Heart right ventricle (tissue), 16 donors: ENCODE data around the gene ANTXR1. TPM values are rescaled to one million over a fixed set of nuclear protein-coding genes. Genes with fewer than 3 reads are reported as not detected.

ENCODE experiments used
- ATAC-seq, 8 donors: fragments of 200-7000 bp; cut with Tn5 transposase; one replicate each; pipeline ENCODE4 v1.9.1; 2020; ENCODE audit warnings: mild to moderate bottlenecking in 8 of 8, moderate library complexity in 8 of 8, moderate number of reproducible peaks in 1 of 8
- DNase-seq, 2 donors: peaks; one replicate each; pipeline ENCODE4 v3.0.0-alpha.2; 2020
- H3K27ac ChIP-seq, 10 donors: fragments of 200-600 bp; sonication (generic) in 2 of 10; one replicate each; pipeline versions ENCODE4 v1.5.0 to v1.8.0; 2020 to 2022; ENCODE audit warnings: mild to moderate bottlenecking in 3 of 10
- H3K27me3 ChIP-seq, 7 donors: fragments of 200-600 bp; one replicate each; pipeline ENCODE4 v1.8.0; 2021 to 2022; ENCODE audit warnings: mild to moderate bottlenecking in 2 of 7
- H3K36me3 ChIP-seq, 9 donors: fragments of 200-600 bp; sonication (generic) in 1 of 9; one replicate each; pipeline versions ENCODE4 v1.5.0 to v1.8.0; 2020 to 2022; ENCODE audit warnings: mild to moderate bottlenecking in 2 of 9
- H3K4me1 ChIP-seq, 9 donors: fragments of 200-600 bp; sonication (generic) in 1 of 9; one replicate each; pipeline versions ENCODE4 v1.5.0 to v1.8.0; 2020 to 2022; ENCODE audit warnings: mild to moderate bottlenecking in 4 of 9
- H3K4me3 ChIP-seq, 10 donors: fragments of 200-600 bp; sonication (generic) in 2 of 10; one replicate each; pipeline versions ENCODE4 v1.5.0 to v1.8.0; 2020 to 2022; ENCODE audit warnings: mild to moderate bottlenecking in 7 of 10, moderate library complexity in 2 of 10
- H3K9me3 ChIP-seq, 11 donors: fragments of 200-600 bp in 10 of 11; sonication (generic) in 2 of 11; one replicate each; pipeline versions ENCODE4 v1.5.0 to v1.8.0; 2013 to 2022; ENCODE audit warnings: mild to moderate bottlenecking in 2 of 11, control low read depth in 1 of 11, moderate library complexity in 1 of 11
- WGBS, 2 donors: extraction: QIAGEN DNeasy Blood & Tissue Kit; methylation state at CpG; one replicate each; pipeline ENCODE4 v1.1.7; 2013; ENCODE audit warnings: inconsistent platforms in 1 of 2; 5-methylcytosine and 5-hydroxymethylcytosine counted together
- intact Hi-C, 10 donors: fragments of 100-400 bp; cut with DNase I; formaldehyde crosslinking; loops; one replicate each; pipeline versions ENCODE4 v1.11.1 to v1.14.2; 2022
- polyA plus RNA-seq, 2 donors: library from polyadenylated mRNA; stranded (reverse); fragments of 200-250 nt; gene quantifications; one replicate each; pipeline ENCODE4 v1.2.3, GENCODE V29; 2013
- total RNA-seq, 10 donors: library from RNA; stranded (reverse); fragmentation: NEBNext Ultra II Directional in 3 of 10; extraction: Animal tissue kit (Norgen Biotek cat#: 25700) in 3 of 10; gene quantifications; one replicate each; pipeline versions ENCODE4 v1.2.1 to v1.2.4, GENCODE V29; 2021 to 2023
- TF ChIP-seq, protein P1 (sequence below), 9 donors: fragments of 200-600 bp; sonication (generic) in 2 of 9; IDR thresholded peaks; one replicate each; pipeline versions ENCODE4 v1.5.0 to v1.8.0; 2021 to 2022; ENCODE audit warnings: antibody characterized with exemption in 9 of 9, mild to moderate bottlenecking in 5 of 9, moderate library complexity in 1 of 9
- donor health status: Arrhythmogenic right ventricular cardiomyopathy.
- donor health status: ischemic (EF 13 %, LVEDD 7.1; RV severe dilation, severe dysfunction).
- donor health status: healthy with polysubstance abuse.
- donor health status: DM: no; HTN: yes; CAD: no.
- donor health status: DM: no; HTN: no; CAD: no.
- donor health status: ischemic (EF 25% LVEDD 6.9; RV normal size, moderate dysfunction).
- donor health status: ischemic (EF 25% LVEDD 5.7; RV mildly dilated, moderate dysfunction).
- donor health status: healthy.
- donor health status: DM: yes; HTN: yes; CAD: no.
- donor health status: Ischemic cardiomyopathy.
- donor health status: ischemic (EF 35%, LVEDD 5.7; RV mildly dilated, moderate dysfunction).
- donor health status: nonischemic (EF 11% LVEDD 7.7; RV severe dilation, severe dysfunction).
- donor health status: DM: yes; HTN: yes; CAD: no.
- donor health status: PGD.
- donor health status: ischemic (EF 29% LVEDD 5.4; RV normal size, mild dysfunction).
- donor health status: nonischemic (EF 23%, LVEDD 6.1; RV moderate dilation, normal function).

The ANTXR1 gene
- total and polyA plus RNA-seq, 12 donors, result 8.9 to 33.1 (median 24.1) TPM

DNA sequence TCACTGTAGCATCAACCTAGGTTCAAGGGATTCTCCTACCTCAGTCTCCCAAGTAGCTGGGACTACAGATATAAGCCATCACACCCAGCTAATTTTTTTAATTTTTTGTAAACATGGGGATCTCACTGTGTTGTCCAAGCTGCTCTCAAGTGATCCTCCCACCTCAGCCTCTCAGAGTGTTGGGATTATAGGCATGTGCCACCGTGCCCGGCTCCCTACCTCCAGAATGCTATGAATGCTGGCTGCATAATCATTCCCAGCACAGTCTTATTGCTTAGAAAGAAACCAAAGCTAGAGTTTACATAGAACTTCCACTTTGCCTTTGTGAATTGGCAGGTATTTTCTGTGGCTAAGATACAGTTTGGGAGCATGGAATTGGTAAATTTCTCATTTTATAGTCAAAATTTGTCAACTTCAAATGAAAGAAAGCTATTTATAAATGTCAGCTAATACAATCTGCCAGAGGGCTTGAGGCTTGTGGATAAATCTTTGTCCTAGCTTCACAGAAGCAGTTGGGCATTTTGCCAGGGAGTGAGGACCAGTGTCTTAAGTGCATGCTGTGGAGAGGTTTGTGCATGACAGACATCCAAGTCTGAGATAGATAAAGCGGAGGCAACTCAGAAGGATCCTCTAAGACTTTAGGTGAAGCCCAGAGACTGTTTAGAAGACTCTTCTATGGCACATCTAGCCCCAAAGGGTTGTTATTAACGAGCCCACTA, 175.4 kb downstream of the ANTXR1 start:
- WGBS, 2 donors, result 63 to 87% methylated on average over 4 of the region's 4 CpGs
- H3K4me1 ChIP-seq, result peaks cover 0 to 15% (median 0%) of the 10 kb centered on the region in 9 donors
- intact Hi-C loops, result no loop called here
- H3K27ac ChIP-seq, result no peak overlapping the region
- H3K4me3 ChIP-seq, result no peak overlapping the region
- H3K9me3 ChIP-seq, result no peaks in the 10 kb centered on the region
- TF ChIP-seq, protein P1, sequence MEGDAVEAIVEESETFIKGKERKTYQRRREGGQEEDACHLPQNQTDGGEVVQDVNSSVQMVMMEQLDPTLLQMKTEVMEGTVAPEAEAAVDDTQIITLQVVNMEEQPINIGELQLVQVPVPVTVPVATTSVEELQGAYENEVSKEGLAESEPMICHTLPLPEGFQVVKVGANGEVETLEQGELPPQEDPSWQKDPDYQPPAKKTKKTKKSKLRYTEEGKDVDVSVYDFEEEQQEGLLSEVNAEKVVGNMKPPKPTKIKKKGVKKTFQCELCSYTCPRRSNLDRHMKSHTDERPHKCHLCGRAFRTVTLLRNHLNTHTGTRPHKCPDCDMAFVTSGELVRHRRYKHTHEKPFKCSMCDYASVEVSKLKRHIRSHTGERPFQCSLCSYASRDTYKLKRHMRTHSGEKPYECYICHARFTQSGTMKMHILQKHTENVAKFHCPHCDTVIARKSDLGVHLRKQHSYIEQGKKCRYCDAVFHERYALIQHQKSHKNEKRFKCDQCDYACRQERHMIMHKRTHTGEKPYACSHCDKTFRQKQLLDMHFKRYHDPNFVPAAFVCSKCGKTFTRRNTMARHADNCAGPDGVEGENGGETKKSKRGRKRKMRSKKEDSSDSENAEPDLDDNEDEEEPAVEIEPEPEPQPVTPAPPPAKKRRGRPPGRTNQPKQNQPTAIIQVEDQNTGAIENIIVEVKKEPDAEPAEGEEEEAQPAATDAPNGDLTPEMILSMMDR (IDR thresholded peaks at IDR 0.05), result no peak
- no peak for ATAC-seq
- DNase-seq, result no peak
- H3K27me3 ChIP-seq, result no peaks in the 10 kb centered on the region
- H3K36me3 ChIP-seq, result peaks cover 0 to 29% (median 0%) of the 10 kb centered on the region in 9 donors

DNA sequence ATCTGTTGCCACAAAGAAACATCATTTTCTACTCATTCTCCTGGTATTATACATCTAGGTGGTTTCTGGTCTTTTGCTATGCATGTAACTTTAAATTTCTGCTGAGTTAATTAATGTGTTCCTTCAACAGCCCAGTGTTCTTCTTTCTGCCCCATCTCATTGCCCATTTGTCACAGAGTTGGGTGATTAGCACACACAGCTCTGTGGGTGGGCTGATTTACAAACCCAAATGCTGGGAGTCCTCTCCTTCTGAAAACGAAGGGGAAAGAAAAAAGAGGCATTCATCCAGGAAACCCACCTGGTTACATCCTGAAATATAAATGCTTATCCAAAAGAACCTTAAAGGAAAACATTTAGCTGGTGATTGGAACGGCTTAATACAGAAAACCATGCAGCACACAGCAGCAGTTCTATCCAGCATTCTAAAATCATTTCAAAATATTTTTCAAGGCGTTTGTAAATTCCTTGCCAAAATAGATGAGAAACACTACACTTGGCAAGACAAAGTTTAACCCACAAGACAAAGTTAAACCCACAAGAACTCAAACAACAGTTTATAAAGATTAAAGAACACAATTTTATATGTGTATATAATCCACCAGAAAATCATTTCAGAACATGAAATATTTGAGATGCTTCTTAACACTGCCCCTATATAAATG, 177.9 kb downstream of the ANTXR1 start:
- H3K9me3 ChIP-seq, result no peaks in the 10 kb centered on the region
- 36 to 43% methylated on average over 3 of the region's 3 CpGs for WGBS, 2 donors
- no peaks in the 10 kb centered on the region for H3K27me3 ChIP-seq
- no peak overlapping the region for H3K27ac ChIP-seq
- peaks cover 0 to 23% (median 0%) of the 10 kb centered on the region in 9 donors for H3K36me3 ChIP-seq
- peaks cover 0 to 24% (median 0%) of the 10 kb centered on the region in 9 donors for H3K4me1 ChIP-seq
- TF ChIP-seq, protein P1 (IDR thresholded peaks at IDR 0.05), result no peak
- intact Hi-C loops, result no loop called here
- ATAC-seq (no peak), DNase-seq (no peak)
- no peak overlapping the region for H3K4me3 ChIP-seq

- DNase-seq (no peak), ATAC-seq (no peak)
Measured at GRCh38 chr2:69191634-69192033, 178.7 kb downstream of the ANTXR1 start.

GRCh38 chr2:69192176-69192945, 179.4 kb downstream of the ANTXR1 start:
- Histone ChIP-seq H3K4me1 (peaks cover 0 to 26% (median 0%) of the 10 kb centered on the region in 9 donors), H3K27me3 (no peaks in the 10 kb centered on the region), H3K4me3 (no peak overlapping the region), H3K27ac (no peak overlapping the region), H3K36me3 (peaks cover 0 to 25% (median 0%) of the 10 kb centered on the region in 9 donors), H3K9me3 (no peaks in the 10 kb centered on the region)
- no peak for ATAC-seq
- TF ChIP-seq, protein P1 (IDR thresholded peaks at IDR 0.05), result no peak
- WGBS, 2 donors, result 91 to 92% methylated on average over 11 of the region's 11 CpGs
- intact Hi-C loops, result no loop called here
- no peak for DNase-seq

More at GRCh38 chr2:69191634-69192033, 178.7 kb downstream of the ANTXR1 start:
- no peak overlapping the region for H3K27ac ChIP-seq
- peaks cover 0 to 26% (median 0%) of the 10 kb centered on the region in 9 donors for H3K4me1 ChIP-seq
- no peaks in the 10 kb centered on the region for H3K27me3 ChIP-seq
- TF ChIP-seq, protein P1 (IDR thresholded peaks at IDR 0.05), result no peak
- no peak overlapping the region for H3K4me3 ChIP-seq
- no peaks in the 10 kb centered on the region for H3K9me3 ChIP-seq
- intact Hi-C loops, result no loop called here
- peaks cover 0 to 19% (median 0%) of the 10 kb centered on the region in 9 donors for H3K36me3 ChIP-seq
- whole genome bisulfite sequencing, 2 donors, result 94 to 96% methylated on average over 1 of the region's 1 CpG
